SK-N-SH (cell line): ENCODE results near the gene FAM43A. TPM values are rescaled to one million over a fixed set of nuclear protein-coding genes. Genes with fewer than 3 reads are reported as not detected.

Experiments used
- CTCF ChIA-PET: fragments of 300-600, 350-600 bp; formaldehyde crosslinking; extraction: SDS; loops from one replicate; lab custom pipeline; 2021; lab: Yijun Ruan, JAX
- POLR2A ChIA-PET: fragments of 350-600 bp; sonication (Branson Sonifier 250); formaldehyde crosslinking; extraction: SDS; loops from one replicate; lab custom pipeline; 2020; ENCODE audit warnings: antibody characterized with exemption, inconsistent platforms; lab: Yijun Ruan, JAX
- DNase-seq: peaks from one replicate; pipeline ENCODE4 v3.0.0; 2012
- H2AFZ ChIP-seq: fragments of 200-600 bp; sonication (generic); 2 replicates; pipeline ENCODE4 v1.8.1; 2016; ENCODE audit warnings: antibody characterized with exemption, mild to moderate bottlenecking, low read depth
- H3F3A ChIP-seq: fragments of 200-600 bp; sonication (generic); replicated peaks from 2 replicates; pipeline ENCODE3; 2016; ENCODE audit warnings: antibody characterized with exemption, mild to moderate bottlenecking; ENCODE audit not compliant: insufficient read depth
- H3K27ac ChIP-seq, 2 experiments: fragments of 200-500 bp in 1 of 2; fragments of 200-600 bp in 1 of 2; sonication (Bioruptor generic) in 1 of 2; sonication (generic), shearing (Covaris generic) in 1 of 2; 2 replicates each; pipeline versions ENCODE4 v1.5.1 to v1.6.1; 2014 to 2016; ENCODE audit warnings: low read depth in 2 of 2, inconsistent platforms in 1 of 2, low read length in 1 of 2, mild to moderate bottlenecking in 1 of 2, mixed read lengths in 1 of 2
- H3K27me3 ChIP-seq: fragments of 200-600 bp; sonication (generic), shearing (Covaris generic); 2 replicates; pipeline ENCODE4 v1.6.1; 2016; ENCODE audit warnings: mixed run types; ENCODE audit not compliant: insufficient read depth
- H3K36me3 ChIP-seq, 2 experiments: fragments of 200-500 bp in 1 of 2; fragments of 200-600 bp in 1 of 2; sonication (Bioruptor generic) in 1 of 2; sonication (generic) in 1 of 2; replicated peaks in 1 of 2; 2 replicates each; pipeline versions ENCODE3 to v1.5.1; 2014 to 2016; ENCODE audit warnings: low read length in 1 of 2, mild to moderate bottlenecking in 1 of 2; ENCODE audit not compliant: insufficient read depth in 2 of 2, control insufficient read depth in 1 of 2
- H3K4me1 ChIP-seq, 2 experiments: fragments of 200-500 bp in 1 of 2; fragments of 200-600 bp in 1 of 2; sonication (Bioruptor generic) in 1 of 2; sonication (generic), shearing (Covaris generic) in 1 of 2; 2 replicates each; pipeline versions ENCODE4 v1.5.1 to v1.6.1; 2014 to 2016; ENCODE audit warnings: low read depth in 1 of 2, low read length in 1 of 2, mixed run types in 1 of 2; ENCODE audit not compliant: insufficient read depth in 2 of 2, control insufficient read depth in 1 of 2
- H3K4me2 ChIP-seq: fragments of 200-600 bp; sonication (generic), shearing (Covaris generic); 2 replicates; pipeline ENCODE4 v1.6.1; 2017; ENCODE audit warnings: mixed run types
- H3K4me3 ChIP-seq, 2 experiments: fragments of 200-500 bp in 1 of 2; fragments of 200-600 bp in 1 of 2; sonication (Bioruptor generic) in 1 of 2; sonication (generic), shearing (Covaris generic) in 1 of 2; 2 replicates each; pipeline versions ENCODE4 v1.5.1 to v1.8.1; 2014 to 2016; ENCODE audit warnings: low read depth in 2 of 2, inconsistent platforms in 1 of 2, low read length in 1 of 2, mild to moderate bottlenecking in 1 of 2, mixed read lengths in 1 of 2, moderate library complexity in 1 of 2
- H3K79me2 ChIP-seq: fragments of 200-600 bp; sonication (generic); 2 replicates; pipeline ENCODE4 v1.8.1; 2017; ENCODE audit warnings: mild to moderate bottlenecking; ENCODE audit not compliant: insufficient read depth
- H3K9ac ChIP-seq: fragments of 200-600 bp; sonication (generic); 2 replicates; pipeline ENCODE4 v1.6.1; 2017; ENCODE audit warnings: mixed run types
- H3K9me2 ChIP-seq: fragments of 200-600 bp; sonication (generic); 2 replicates; pipeline ENCODE4 v1.6.1; 2017; ENCODE audit warnings: mixed run types
- H3K9me3 ChIP-seq: fragments of 200-600 bp; sonication (generic); 2 replicates; pipeline ENCODE4 v1.6.1; 2017; ENCODE audit warnings: mixed run types, mild to moderate bottlenecking, moderate library complexity
- H4K20me1 ChIP-seq: fragments of 200-600 bp; sonication (generic); 2 replicates; pipeline ENCODE4 v1.6.1; 2017; ENCODE audit warnings: mild to moderate bottlenecking, mixed run types; ENCODE audit not compliant: insufficient read depth
- CHD2 ChIP-seq: fragments of 150-350 bp; IDR thresholded peaks from 2 replicates; pipeline ENCODE4 v1.6.1; 2018; ENCODE audit warnings: low read length; ENCODE audit not compliant: partially characterized antibody
- ELF1 ChIP-seq: IDR thresholded peaks from 2 replicates; pipeline ENCODE4 v1.4.0; 2012
- EP300 ChIP-seq, 2 experiments: IDR thresholded peaks; 2 replicates each; pipeline versions ENCODE4 v1.4.0 to v1.6.1; 2012; ENCODE audit warnings: borderline replicate concordance in 1 of 2, low read depth in 1 of 2, low read length in 1 of 2
- EZH2phosphoT487 ChIP-seq: fragments of 200-600 bp; sonication (generic); IDR thresholded peaks from 2 replicates; pipeline ENCODE4 v1.6.1; 2017; ENCODE audit warnings: low read depth, mixed run types, mild to moderate bottlenecking, antibody characterized with exemption, moderate library complexity, borderline replicate concordance
- FOXM1 ChIP-seq: IDR thresholded peaks from 2 replicates; pipeline ENCODE4 v1.4.0; 2012; ENCODE audit warnings: low read depth, mild to moderate bottlenecking
- MEF2A ChIP-seq: IDR thresholded peaks from 2 replicates; pipeline ENCODE4 v1.4.0; 2012; ENCODE audit warnings: low read depth, borderline replicate concordance
- MXI1 ChIP-seq: IDR thresholded peaks from 2 replicates; pipeline ENCODE4 v1.6.1; 2012; ENCODE audit warnings: mild to moderate bottlenecking, low read depth, low read length, improper control_type of control experiment
- NFIC ChIP-seq: IDR thresholded peaks from 2 replicates; pipeline ENCODE4 v1.4.0; 2012; ENCODE audit warnings: borderline replicate concordance
- POLR2AphosphoS5 ChIP-seq: IDR thresholded peaks from 2 replicates; pipeline ENCODE4 v1.6.1; 2012; ENCODE audit warnings: low read depth, low read length
- RCOR1 ChIP-seq: fragments of 150-350 bp; IDR thresholded peaks from 2 replicates; pipeline ENCODE4 v1.6.1; 2017; ENCODE audit warnings: antibody characterized with exemption, low read length
- RFX5 ChIP-seq: IDR thresholded peaks from 2 replicates; pipeline ENCODE4 v1.6.1; 2012; ENCODE audit warnings: mild to moderate bottlenecking, improper control_type of control experiment, low read length
- SMC3 ChIP-seq: IDR thresholded peaks from 2 replicates; pipeline ENCODE4 v1.6.1; 2012; ENCODE audit warnings: low read depth, low read length, improper control_type of control experiment
- TCF12 ChIP-seq: IDR thresholded peaks from 2 replicates; pipeline ENCODE4 v1.4.0; 2012
- TEAD4 ChIP-seq: IDR thresholded peaks from 2 replicates; pipeline ENCODE4 v1.4.0; 2012; ENCODE audit warnings: mild to moderate bottlenecking, borderline replicate concordance; ENCODE audit not compliant: insufficient read depth
- YY1 ChIP-seq: IDR thresholded peaks from 2 replicates; pipeline ENCODE4 v1.4.0; 2012; ENCODE audit warnings: low read depth, mild to moderate bottlenecking
- WGBS: methylation state at CpG from one replicate; pipeline ENCODE4 v1.1.6; 2017; ENCODE audit warnings: low lambda C conversion rate; 5-methylcytosine and 5-hydroxymethylcytosine counted together
- polyA plus RNA-seq, 3 experiments: library from polyadenylated mRNA; depleted of rRNA; stranded (reverse); fragments of >200 nt; gene quantifications; 2 replicates each; pipeline ENCODE4 v1.2.3, GENCODE V29; 2012
- TF ChIP-seq, protein P1 (sequence below): fragments of 150-350 bp; IDR thresholded peaks from 2 replicates; pipeline ENCODE4 v1.6.1; 2016; ENCODE audit warnings: mild to moderate bottlenecking, low read depth, low read length
- TF ChIP-seq, protein P2 (sequence below): IDR thresholded peaks from 2 replicates; pipeline ENCODE4 v1.4.0; 2012; ENCODE audit warnings: low read depth
- TF ChIP-seq, protein P3 (sequence below): IDR thresholded peaks from 2 replicates; pipeline ENCODE4 v1.4.0; 2012; ENCODE audit warnings: low read depth, borderline replicate concordance
- TF ChIP-seq, protein P4 (sequence below): IDR thresholded peaks from 2 replicates; pipeline ENCODE4; 2012
- TF ChIP-seq, protein P5 (sequence below): fragments of 150-350 bp; IDR thresholded peaks from 2 replicates; pipeline ENCODE4 v1.6.1; 2017; ENCODE audit warnings: antibody characterized with exemption, low read length, low read depth, borderline replicate concordance

The FAM43A gene
- polyA plus RNA-seq, 1 of the 3 experiments (the other 2 are of a cell fraction) = 2.4 TPM

DNA sequence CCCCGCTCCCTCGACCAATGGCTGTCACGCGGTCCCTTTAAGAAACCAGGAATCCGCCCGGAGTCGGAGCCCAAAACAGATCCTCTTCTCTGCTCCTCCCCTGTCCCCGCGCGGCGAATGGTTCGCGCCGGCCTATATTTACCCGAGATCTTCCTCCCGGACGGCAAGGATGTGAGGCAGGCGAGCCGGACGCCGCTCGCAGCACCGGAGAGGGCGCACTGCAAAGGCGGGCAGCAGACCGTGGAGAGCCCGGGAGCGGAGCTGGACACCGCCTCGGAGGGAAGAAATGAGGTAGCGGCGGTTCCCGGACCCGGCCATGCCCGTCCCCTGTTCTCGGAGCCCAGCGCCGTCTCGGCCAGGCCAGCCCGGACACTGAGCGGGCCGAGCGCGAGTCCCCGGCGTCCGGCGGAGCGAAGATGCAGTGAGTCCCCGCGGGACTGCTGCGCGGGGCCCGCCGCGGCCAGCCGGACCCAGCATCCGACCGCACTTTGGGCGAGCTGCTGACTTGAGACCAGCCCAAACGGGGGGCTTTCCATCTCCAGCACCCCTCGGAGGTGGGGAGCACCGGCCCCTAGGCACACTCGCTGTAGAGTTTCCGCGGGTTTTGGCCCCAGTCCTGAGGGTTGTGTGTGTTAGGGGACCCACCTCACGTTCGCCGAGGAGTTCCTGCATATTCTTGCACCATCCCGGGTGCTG is at the start of gene FAM43A (continued):
- TF ChIP-seq, protein P1, sequence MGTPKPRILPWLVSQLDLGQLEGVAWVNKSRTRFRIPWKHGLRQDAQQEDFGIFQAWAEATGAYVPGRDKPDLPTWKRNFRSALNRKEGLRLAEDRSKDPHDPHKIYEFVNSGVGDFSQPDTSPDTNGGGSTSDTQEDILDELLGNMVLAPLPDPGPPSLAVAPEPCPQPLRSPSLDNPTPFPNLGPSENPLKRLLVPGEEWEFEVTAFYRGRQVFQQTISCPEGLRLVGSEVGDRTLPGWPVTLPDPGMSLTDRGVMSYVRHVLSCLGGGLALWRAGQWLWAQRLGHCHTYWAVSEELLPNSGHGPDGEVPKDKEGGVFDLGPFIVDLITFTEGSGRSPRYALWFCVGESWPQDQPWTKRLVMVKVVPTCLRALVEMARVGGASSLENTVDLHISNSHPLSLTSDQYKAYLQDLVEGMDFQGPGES = no peak
- TF ChIP-seq, protein P2, sequence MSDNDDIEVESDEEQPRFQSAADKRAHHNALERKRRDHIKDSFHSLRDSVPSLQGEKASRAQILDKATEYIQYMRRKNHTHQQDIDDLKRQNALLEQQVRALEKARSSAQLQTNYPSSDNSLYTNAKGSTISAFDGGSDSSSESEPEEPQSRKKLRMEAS = peak; percentile 88
- TF ChIP-seq, protein P3, sequence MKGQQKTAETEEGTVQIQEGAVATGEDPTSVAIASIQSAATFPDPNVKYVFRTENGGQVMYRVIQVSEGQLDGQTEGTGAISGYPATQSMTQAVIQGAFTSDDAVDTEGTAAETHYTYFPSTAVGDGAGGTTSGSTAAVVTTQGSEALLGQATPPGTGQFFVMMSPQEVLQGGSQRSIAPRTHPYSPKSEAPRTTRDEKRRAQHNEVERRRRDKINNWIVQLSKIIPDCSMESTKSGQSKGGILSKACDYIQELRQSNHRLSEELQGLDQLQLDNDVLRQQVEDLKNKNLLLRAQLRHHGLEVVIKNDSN = no peak
- TF ChIP-seq ELF1 (no peak), FOXM1 (peak; percentile 37; the same call in 1 of the 2 replicates), RCOR1 (peak; percentile 15; the same call in 1 of the 2 replicates), RFX5 (no peak), YY1 (peak; percentile 62; the same call in 1 of the 2 replicates), POLR2AphosphoS5 (peak; percentile 99), TCF12 (no peak)
- TF ChIP-seq, protein P4, sequence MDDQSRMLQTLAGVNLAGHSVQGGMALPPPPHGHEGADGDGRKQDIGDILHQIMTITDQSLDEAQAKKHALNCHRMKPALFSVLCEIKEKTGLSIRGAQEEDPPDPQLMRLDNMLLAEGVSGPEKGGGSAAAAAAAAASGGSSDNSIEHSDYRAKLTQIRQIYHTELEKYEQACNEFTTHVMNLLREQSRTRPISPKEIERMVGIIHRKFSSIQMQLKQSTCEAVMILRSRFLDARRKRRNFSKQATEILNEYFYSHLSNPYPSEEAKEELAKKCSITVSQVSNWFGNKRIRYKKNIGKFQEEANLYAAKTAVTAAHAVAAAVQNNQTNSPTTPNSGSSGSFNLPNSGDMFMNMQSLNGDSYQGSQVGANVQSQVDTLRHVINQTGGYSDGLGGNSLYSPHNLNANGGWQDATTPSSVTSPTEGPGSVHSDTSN = 0 out of 2 replicates have a peak, but pooled peaks have one; percentile 15
- TF ChIP-seq, protein P5, sequence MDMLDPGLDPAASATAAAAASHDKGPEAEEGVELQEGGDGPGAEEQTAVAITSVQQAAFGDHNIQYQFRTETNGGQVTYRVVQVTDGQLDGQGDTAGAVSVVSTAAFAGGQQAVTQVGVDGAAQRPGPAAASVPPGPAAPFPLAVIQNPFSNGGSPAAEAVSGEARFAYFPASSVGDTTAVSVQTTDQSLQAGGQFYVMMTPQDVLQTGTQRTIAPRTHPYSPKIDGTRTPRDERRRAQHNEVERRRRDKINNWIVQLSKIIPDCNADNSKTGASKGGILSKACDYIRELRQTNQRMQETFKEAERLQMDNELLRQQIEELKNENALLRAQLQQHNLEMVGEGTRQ = no peak

DNA sequence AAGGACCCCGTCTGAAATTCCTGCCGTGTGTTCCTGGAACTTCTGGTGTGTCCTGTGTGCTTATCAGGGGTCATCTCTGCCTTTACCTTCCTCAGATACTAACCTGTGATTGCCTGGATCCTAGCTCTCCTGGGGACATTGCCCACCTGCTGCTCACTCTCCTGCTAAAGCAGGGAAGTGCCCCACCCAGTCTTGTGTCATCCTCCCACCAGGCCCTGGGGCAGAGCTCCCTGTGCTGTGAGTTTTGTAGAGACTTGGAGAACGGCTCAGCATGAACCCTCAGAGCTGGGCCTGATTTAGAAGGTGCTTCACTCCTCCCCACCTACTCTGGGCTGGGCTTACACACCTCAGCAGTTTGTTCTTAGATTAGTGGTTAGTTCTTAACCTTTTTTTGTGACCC is 48.6 kb upstream of the FAM43A start:
- DNase-seq = no peak
- Histone ChIP-seq H4K20me1 (no peaks in the 10 kb centered on the region), H3K9me3 (no peaks in the 10 kb centered on the region), H3K27me3 (no peaks in the 10 kb centered on the region), H3K79me2 (peaks cover 15% of the 10 kb centered on the region), H3K4me2 (no peak overlapping the region), H3K9ac (no peak overlapping the region), H3K27ac (no peak overlapping the region), H3K4me3 (no peak overlapping the region), H3K36me3 (peaks cover 11% of the 10 kb centered on the region in 2 experiments), H3K9me2 (no peaks in the 10 kb centered on the region), H3K4me1 (peaks cover 6 to 8% of the 10 kb centered on the region in 2 experiments; a peak in 2 of 4 replicates), H2AFZ (no peak overlapping the region), H3F3A (peaks cover 39% of the 10 kb centered on the region)
- ChIA-PET CTCF (interaction anchor here (1.8 kb wide), 1 partner anchor 46 kb away, joined by 7 read pairs; no protein-coding TSS in a partner anchor), POLR2A (no interaction called here)
- 97% methylated on average over 3 of the region's 3 CpGs for WGBS
- TF ChIP-seq YY1 (no peak), EP300 (IDR thresholded peaks at IDR 0.05; ENCODE audit: borderline replicate concordance in 1 of 2, low read depth in 1 of 2, low read length in 1 of 2) (no peak), CHD2 (no peak), SMC3 (no peak), TCF12 (no peak), MEF2A (no peak), POLR2AphosphoS5 (no peak), TEAD4 (no peak), RFX5 (no peak), MXI1 (no peak), ELF1 (no peak), EZH2phosphoT487 (no peak), NFIC (no peak)
- TF ChIP-seq, protein P3 = no peak
